IMR-90 (cell line): ENCODE measurements around the gene HMOX1. TPM values are rescaled to one million over a fixed set of nuclear protein-coding genes. Genes with fewer than 3 reads are reported as not detected.

Experiments used
- ATAC-seq: fragments of 200-7000 bp; cut with Tn5 transposase; 2 replicates; pipeline ENCODE4 v1.9.1; 2020; ENCODE audit warnings: low read depth, mild to moderate bottlenecking, moderate library complexity
- BruUV-seq: library from RNA; stranded (reverse); fragments of 400-500 nt; replicated peaks from 2 replicates; lab custom pipeline; 2021; lab: Mats Ljungman, UMichigan
- CTCF ChIA-PET: fragments of 300-600 bp; formaldehyde crosslinking; extraction: SDS; loops from one replicate; lab custom pipeline; 2021; ENCODE audit warnings: antibody characterized with exemption; lab: Yijun Ruan, JAX
- POLR2A ChIA-PET: fragments of 300-600 bp; sonication (Branson Sonifier 250); formaldehyde crosslinking; loops from one replicate; lab custom pipeline; 2022; ENCODE audit warnings: antibody characterized with exemption; ENCODE audit not compliant: unreplicated experiment; lab: Charles Lee
- DNase-seq: peaks from one replicate; pipeline ENCODE4 v3.0.0; 2013
- H2AFZ ChIP-seq: replicated peaks from 2 replicates; pipeline ENCODE3; 2013; ENCODE audit warnings: low read length, mild to moderate bottlenecking; ENCODE audit not compliant: poor library complexity
- H2AK5ac ChIP-seq: 2 replicates; pipeline ENCODE4 v1.6.1; 2013; ENCODE audit warnings: low read depth, low read length, inconsistent platforms
- H2AK9ac ChIP-seq: replicated peaks from 2 replicates; pipeline ENCODE3; 2013; ENCODE audit warnings: mild to moderate bottlenecking, low read depth, low read length, moderate library complexity; ENCODE audit not compliant: poor library complexity
- H2BK120ac ChIP-seq: 2 replicates; pipeline ENCODE4 v1.6.1; 2013; ENCODE audit warnings: low read depth, low read length, inconsistent platforms
- H2BK15ac ChIP-seq: 3 replicates; pipeline ENCODE4 v1.6.1; 2013; ENCODE audit warnings: low read depth, low read length, inconsistent platforms
- H2BK20ac ChIP-seq: 2 replicates; pipeline ENCODE4 v1.6.1; 2013; ENCODE audit warnings: low read depth, mild to moderate bottlenecking, inconsistent platforms, low read length, moderate library complexity
- H2BK5ac ChIP-seq: 2 replicates; pipeline ENCODE4 v1.6.1; 2013; ENCODE audit warnings: mild to moderate bottlenecking, low read depth, low read length, inconsistent platforms; ENCODE audit not compliant: poor library complexity, severe bottlenecking
- H3K14ac ChIP-seq: replicated peaks from 2 replicates; pipeline ENCODE4 v1.6.1; 2013; ENCODE audit warnings: low read depth, low read length, inconsistent platforms
- H3K18ac ChIP-seq: 2 replicates; pipeline ENCODE4 v1.6.1; 2013; ENCODE audit warnings: low read depth, low read length, control low read depth
- H3K23ac ChIP-seq: 2 replicates; pipeline ENCODE4 v1.6.1; 2013; ENCODE audit warnings: low read depth, low read length, inconsistent platforms
- H3K27ac ChIP-seq: 2 replicates; pipeline ENCODE4 v1.5.1; 2013; ENCODE audit warnings: mild to moderate bottlenecking, control low read depth, low read length; ENCODE audit not compliant: insufficient read depth
- H3K27me3 ChIP-seq: 2 replicates; pipeline ENCODE4 v1.6.1; 2013; ENCODE audit warnings: low read length; ENCODE audit not compliant: control insufficient read depth, insufficient read depth
- H3K36me3 ChIP-seq: 2 replicates; pipeline ENCODE4 v1.6.1; 2013; ENCODE audit warnings: low read length, mixed read lengths; ENCODE audit not compliant: control insufficient read depth, insufficient read depth
- H3K4ac ChIP-seq: 2 replicates; pipeline ENCODE4 v1.6.1; 2013; ENCODE audit warnings: low read depth, low read length, inconsistent platforms
- H3K4me1 ChIP-seq: 2 replicates; pipeline ENCODE4 v1.6.1; 2013; ENCODE audit warnings: low read length, mixed read lengths; ENCODE audit not compliant: control insufficient read depth, insufficient read depth
- H3K4me2 ChIP-seq: 2 replicates; pipeline ENCODE4 v1.6.1; 2013; ENCODE audit warnings: low read depth, mild to moderate bottlenecking, control low read depth, low read length, moderate library complexity
- H3K4me3 ChIP-seq: 2 replicates; pipeline ENCODE4 v1.5.1; 2013; ENCODE audit warnings: low read depth, mild to moderate bottlenecking, control low read depth, low read length, moderate library complexity; ENCODE audit not compliant: insufficient read depth
- H3K56ac ChIP-seq: 2 replicates; pipeline ENCODE4 v1.6.1; 2013; ENCODE audit warnings: low read length, inconsistent platforms; ENCODE audit not compliant: insufficient read depth; ENCODE audit errors: extremely low read depth
- H3K79me1 ChIP-seq, 2 experiments: 2 replicates each; pipeline ENCODE4 v1.6.1; 2013; ENCODE audit warnings: low read length in 2 of 2, inconsistent platforms in 1 of 2, low read depth in 1 of 2
- H3K9ac ChIP-seq: 2 replicates; pipeline ENCODE4 v1.6.1; 2013; ENCODE audit warnings: low read depth, low read length, control low read depth
- H3K9me1 ChIP-seq: 2 replicates; pipeline ENCODE4 v1.6.1; 2013; ENCODE audit warnings: low read length, inconsistent platforms; ENCODE audit not compliant: insufficient read depth
- H3K9me3 ChIP-seq: 2 replicates; pipeline ENCODE4 v1.6.1; 2013; ENCODE audit warnings: low read length; ENCODE audit not compliant: control insufficient read depth, insufficient read depth
- H4K20me1 ChIP-seq: 2 replicates; pipeline ENCODE4 v1.6.1; 2013; ENCODE audit warnings: low read length, inconsistent platforms; ENCODE audit not compliant: insufficient read depth
- H4K5ac ChIP-seq: 2 replicates; pipeline ENCODE4 v1.6.1; 2013; ENCODE audit warnings: mild to moderate bottlenecking, low read depth, low read length, control low read depth
- H4K8ac ChIP-seq, 2 experiments: 2 replicates each; pipeline ENCODE4 v1.6.1; 2013; ENCODE audit warnings: low read depth in 2 of 2, low read length in 2 of 2, control low read depth in 1 of 2, inconsistent platforms in 1 of 2
- H4K91ac ChIP-seq: 2 replicates; pipeline ENCODE4 v1.6.1; 2013; ENCODE audit warnings: low read depth, low read length, inconsistent platforms; ENCODE audit not compliant: insufficient read depth
- BHLHE40 ChIP-seq: fragments of 150-350 bp; IDR thresholded peaks from 2 replicates; pipeline ENCODE4 v1.6.1; 2016; ENCODE audit warnings: mild to moderate bottlenecking, low read depth, low read length
- CEBPB ChIP-seq: IDR thresholded peaks from 2 replicates; pipeline ENCODE4 v1.6.1; 2012; ENCODE audit warnings: low read depth, low read length, improper control_type of control experiment
- CHD1 ChIP-seq: IDR thresholded peaks from 2 replicates; pipeline ENCODE4 v1.6.1; 2012; ENCODE audit warnings: low read depth, low read length, improper control_type of control experiment
- CTCF ChIP-seq: conservative IDR thresholded peaks from 2 replicates; pipeline ENCODE4 v1.5.1; 2012; ENCODE audit warnings: mild to moderate bottlenecking, low read depth, low read length, improper control_type of control experiment
- ELK1 ChIP-seq: fragments of 150-350 bp; IDR thresholded peaks from 2 replicates; pipeline ENCODE4 v1.6.1; 2016; ENCODE audit warnings: low read depth, mild to moderate bottlenecking, low read length, moderate library complexity, borderline replicate concordance
- FOS ChIP-seq: fragments of 150-350 bp; IDR thresholded peaks from 2 replicates; pipeline ENCODE4 v1.6.1; 2016; ENCODE audit warnings: low read depth, low read length
- MAFK ChIP-seq: IDR thresholded peaks from 2 replicates; pipeline ENCODE4 v1.6.1; 2012; ENCODE audit warnings: low read depth, low read length, improper control_type of control experiment
- MAZ ChIP-seq: IDR thresholded peaks from 2 replicates; pipeline ENCODE4 v1.6.1; 2012; ENCODE audit warnings: low read depth, mild to moderate bottlenecking, low read length, improper control_type of control experiment, moderate library complexity, borderline replicate concordance
- MXI1 ChIP-seq: IDR thresholded peaks from 2 replicates; pipeline ENCODE4 v1.6.1; 2012; ENCODE audit warnings: low read depth, mild to moderate bottlenecking, low read length, moderate library complexity, borderline replicate concordance
- NFE2L2 ChIP-seq: fragments of 150-350 bp; IDR thresholded peaks from 2 replicates; pipeline ENCODE4 v1.6.1; 2016; ENCODE audit warnings: low read depth, mild to moderate bottlenecking, low read length
- POLR2A ChIP-seq: IDR thresholded peaks from 2 replicates; pipeline ENCODE4 v1.6.1; 2012; ENCODE audit warnings: mild to moderate bottlenecking, low read depth, low read length
- RAD21 ChIP-seq: IDR thresholded peaks from 2 replicates; pipeline ENCODE4 v1.6.1; 2012; ENCODE audit warnings: low read length, improper control_type of control experiment
- RCOR1 ChIP-seq: IDR thresholded peaks from 2 replicates; pipeline ENCODE4 v1.6.1; 2012; ENCODE audit warnings: mild to moderate bottlenecking, low read length, improper control_type of control experiment; ENCODE audit not compliant: insufficient replicate concordance
- RFX5 ChIP-seq: IDR thresholded peaks from 2 replicates; pipeline ENCODE4 v1.8.0; 2012; ENCODE audit warnings: low read depth, mild to moderate bottlenecking, low read length, moderate library complexity
- SMC3 ChIP-seq: fragments of 150-350 bp; IDR thresholded peaks from 2 replicates; pipeline ENCODE4 v1.6.1; 2016; ENCODE audit warnings: low read depth, mild to moderate bottlenecking, antibody characterized with exemption, low read length, moderate library complexity
- USF2 ChIP-seq: fragments of 150-350 bp; IDR thresholded peaks from 2 replicates; pipeline ENCODE4 v1.6.1; 2017; ENCODE audit warnings: mild to moderate bottlenecking, antibody characterized with exemption, low read length, low read depth
- WGBS, 2 experiments: methylation state at CpG; one replicate each; pipeline versions ENCODE4 v1.1.5 to v1.1.7; 2013; ENCODE audit warnings: missing lambda C conversion rate in 2 of 2; ENCODE audit not compliant: insufficient read length in 1 of 2; ENCODE audit errors: extremely low coverage in 2 of 2; 5-methylcytosine and 5-hydroxymethylcytosine counted together
- dilution Hi-C: fragments of 300-500 bp; cut with HindIII; formaldehyde crosslinking; loops from one replicate; pipeline ENCODE4 v1.14.3; 2018; ENCODE audit warnings: low sequenced_read_pairs; ENCODE audit not compliant: unreplicated experiment
- in situ Hi-C: fragments of 300-500 bp; cut with MboI; formaldehyde crosslinking; loops from 3 replicates; pipeline ENCODE4 v1.14.3; 2019; ENCODE audit warnings: low sequenced_read_pairs, inconsistent platforms, mixed read lengths
- intact Hi-C: fragments of 100-400 bp; cut with micrococcal nuclease; formaldehyde crosslinking; loops from 2 replicates; pipeline ENCODE4 v1.10.0; 2022
- polyA plus RNA-seq, 3 experiments: library from polyadenylated mRNA; depleted of rRNA; stranded (reverse); fragments of >200 nt; gene quantifications; 2 replicates each; pipeline ENCODE4 v1.2.3, GENCODE V29; 2012; ENCODE audit warnings: low replicate concordance in 1 of 3
- total RNA-seq: library from RNA; depleted of rRNA; stranded (reverse); fragments of >200 nt; gene quantifications from 2 replicates; pipeline ENCODE4 v1.2.3, GENCODE V29; 2012

HMOX1 gene
- total and polyA plus RNA-seq, 2 of the 4 experiments (the other 2 are of a cell fraction), result 23.1 to 50.5 TPM

GRCh38 chr22:35392357-35392756 is 11.5 kb downstream of the HMOX1 start:
- H3K27me3 ChIP-seq, result no peaks in the 10 kb centered on the region
- no peak for DNase-seq
- POLR2A ChIA-PET, result no interaction called here

More at GRCh38 chr22:35392357-35392756, 11.5 kb downstream of the HMOX1 start:
- H3K9ac ChIP-seq, result no peak overlapping the region
- H3K4me3 ChIP-seq, result no peak overlapping the region
- no TSS peak for BruUV-seq
- in situ Hi-C loops, result no loop called here
- H3K14ac ChIP-seq, result no peak overlapping the region
- 0 out of 2 replicates have a peak, but pooled peaks cover under 1% of the 10 kb centered on the region for H3K9me1 ChIP-seq
- dilution Hi-C loops, result no loop called here
- H3K9me3 ChIP-seq, result no peaks in the 10 kb centered on the region
- TF ChIP-seq RAD21, result no peak
- TF ChIP-seq RFX5, result no peak
- TF ChIP-seq MXI1, result no peak
- TF ChIP-seq RCOR1, result no peak
- TF ChIP-seq CHD1, result no peak
- no peak for TF ChIP-seq SMC3
- TF ChIP-seq FOS, result no peak
- no peak for TF ChIP-seq MAZ
- TF ChIP-seq BHLHE40, result no peak
- TF ChIP-seq NFE2L2, result no peak
- no peak for TF ChIP-seq MAFK
- TF ChIP-seq CEBPB, result no peak
- TF ChIP-seq POLR2A, result no peak
- no peak for TF ChIP-seq USF2
- TF ChIP-seq ELK1, result no peak
- TF ChIP-seq CTCF, result no peak
- H3K18ac ChIP-seq, result no peak overlapping the region
- no peak overlapping the region for H2BK5ac ChIP-seq
- H2AK9ac ChIP-seq, result peak overlapping the region; percentile 13
- H3K36me3 ChIP-seq, result peaks cover 49% of the 10 kb centered on the region
- H2BK15ac ChIP-seq, result no peak overlapping the region
- ATAC-seq, result no peak
- peaks cover 0 to 14% of the 10 kb centered on the region in 2 experiments; a peak in 1 of 4 replicates for H3K79me1 ChIP-seq
- CTCF ChIA-PET, result no interaction called here
- no peak overlapping the region for H4K8ac ChIP-seq
- no peak overlapping the region for H3K4me2 ChIP-seq
- no peak overlapping the region for H3K4ac ChIP-seq
- H3K56ac ChIP-seq, result no peak overlapping the region
- H3K4me1 ChIP-seq, result no peaks in the 10 kb centered on the region
- no peak overlapping the region for H4K91ac ChIP-seq
- H2BK20ac ChIP-seq, result no peak overlapping the region
- H3K23ac ChIP-seq, result no peak overlapping the region
- H4K20me1 ChIP-seq, result peaks cover 4% of the 10 kb centered on the region; the same call in 1 of the 2 replicates
- intact Hi-C loops, result no loop called here
- no peak overlapping the region for H2AFZ ChIP-seq
- H2AK5ac ChIP-seq, result no peak overlapping the region
- no peak overlapping the region for H4K5ac ChIP-seq
- no CpG with 5 or more reads among the region's 2 CpGs for WGBS, 2 experiments
- H2BK120ac ChIP-seq, result no peak overlapping the region
- no peak overlapping the region for H3K27ac ChIP-seq
